GM19239 (cell line): ENCODE data around the gene MLC1.

Experiments
- DNase-seq: peaks from one replicate; pipeline ENCODE4 v3.0.0; 2011; ENCODE audit warnings: low spot score; ENCODE audit not compliant: insufficient read length
- FAIRE-seq: peaks from 2 replicates; lab custom pipeline; 2011; peaks lifted over from hg19 to GRCh38; lab: Jason Lieb, UNC

MLC1 gene

DNA sequence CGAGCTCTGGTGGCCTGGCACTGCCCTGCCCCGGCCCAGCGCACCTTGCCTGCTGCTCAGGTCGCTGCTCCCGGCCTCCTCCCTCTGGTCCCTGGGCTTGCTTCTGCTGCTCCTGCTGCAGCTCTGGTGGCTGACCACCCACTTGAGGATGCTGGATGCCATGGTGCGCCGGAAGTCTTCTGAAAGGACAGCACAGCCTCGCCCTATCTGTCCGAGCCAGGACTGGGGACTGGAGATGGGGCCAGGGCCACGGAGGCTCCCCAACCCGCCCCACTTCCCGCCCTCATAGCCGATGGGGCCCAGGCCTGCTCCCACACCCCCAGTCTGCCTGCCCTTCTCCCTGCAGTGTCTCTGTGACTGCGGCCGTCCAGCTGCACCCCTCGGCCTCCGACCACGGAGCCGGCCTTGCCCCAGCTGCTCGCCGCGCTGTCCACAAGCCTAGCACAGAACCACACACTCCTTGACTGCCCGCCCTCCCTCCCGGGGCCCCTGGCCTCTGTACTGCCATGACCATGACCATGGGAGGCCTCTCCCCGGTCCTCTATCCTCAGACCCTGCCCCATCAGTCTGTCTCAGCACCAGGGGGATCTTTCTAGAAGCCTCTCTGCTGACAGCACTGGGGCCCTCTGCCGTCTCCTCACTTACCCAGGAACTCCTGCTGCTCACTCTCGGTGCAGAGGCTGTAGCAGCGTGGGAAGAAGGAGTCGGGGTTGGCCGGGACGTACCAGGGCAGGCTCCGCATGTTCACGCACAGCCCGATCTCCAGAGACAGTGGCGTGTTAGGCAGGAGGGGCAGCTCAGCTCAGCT lies 39.8 kb downstream of the MLC1 start:
- no peak for DNase-seq
- FAIRE-seq: no peak

DNA sequence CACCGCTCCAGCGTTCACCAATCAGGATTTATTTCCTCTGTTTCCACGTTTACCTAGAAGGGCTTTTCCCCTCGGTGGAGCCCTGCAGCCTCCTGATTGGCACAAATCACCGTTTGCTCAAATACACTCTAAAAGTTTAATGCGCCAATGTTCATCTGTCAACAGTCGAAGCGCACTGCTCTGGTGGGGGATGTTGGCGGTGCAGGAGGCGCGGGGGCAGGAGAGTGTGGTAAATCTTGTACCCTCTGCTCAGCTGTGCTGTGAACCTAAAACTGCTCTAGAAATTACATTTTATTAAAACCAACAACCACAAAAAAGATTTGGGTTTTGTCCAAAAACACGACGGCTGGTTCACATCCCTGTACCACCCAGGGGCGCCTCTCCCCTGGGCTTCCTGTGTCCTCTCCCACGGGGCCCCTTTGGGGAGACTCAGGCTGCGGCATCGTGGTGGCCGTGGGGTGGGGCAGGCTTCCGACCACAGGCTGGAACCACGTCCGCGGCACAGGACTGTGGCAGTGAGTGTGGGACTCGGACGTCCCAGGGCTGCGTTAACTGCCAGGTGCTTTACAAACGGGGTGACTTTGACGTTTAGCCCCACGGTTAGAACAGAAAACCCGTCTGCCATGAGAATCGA lies 40.6 kb downstream of the MLC1 start:
- no peak for DNase-seq
- no peak for FAIRE-seq

DNA sequence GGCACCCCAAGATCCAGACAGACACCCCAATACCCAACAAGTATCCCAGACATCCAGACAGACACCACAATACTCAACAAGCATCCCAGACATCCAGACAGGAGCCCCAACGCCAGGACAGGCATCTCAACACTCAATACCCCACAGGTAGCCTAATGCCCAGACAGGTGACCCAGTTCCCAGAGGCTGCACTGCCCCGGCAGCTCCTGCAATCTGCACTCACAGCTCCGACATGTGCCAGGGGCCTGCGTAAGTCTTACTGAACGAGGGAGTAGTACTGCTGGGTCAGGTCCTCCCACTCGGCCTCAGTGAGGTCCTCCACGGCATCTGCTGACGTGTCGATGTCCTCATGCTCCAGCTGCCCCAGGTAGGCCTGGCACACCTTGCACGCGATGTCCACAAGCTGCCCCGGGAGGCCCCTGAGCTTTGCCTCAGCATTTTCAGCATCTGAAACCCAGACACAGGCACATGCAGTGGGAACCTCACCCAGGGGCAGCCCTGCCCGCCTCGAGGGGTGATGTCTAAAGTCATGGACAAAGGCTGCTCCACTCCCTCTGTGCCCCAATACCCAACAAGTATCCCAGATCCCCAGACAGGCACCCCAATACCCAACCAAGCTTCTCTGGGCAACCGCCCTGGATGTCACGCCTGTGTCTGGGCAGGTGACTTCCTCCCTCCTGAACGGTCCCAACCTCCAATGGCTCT lies 43.7 kb downstream of the MLC1 start:
- FAIRE-seq (no peak), DNase-seq (no peak)

DNA sequence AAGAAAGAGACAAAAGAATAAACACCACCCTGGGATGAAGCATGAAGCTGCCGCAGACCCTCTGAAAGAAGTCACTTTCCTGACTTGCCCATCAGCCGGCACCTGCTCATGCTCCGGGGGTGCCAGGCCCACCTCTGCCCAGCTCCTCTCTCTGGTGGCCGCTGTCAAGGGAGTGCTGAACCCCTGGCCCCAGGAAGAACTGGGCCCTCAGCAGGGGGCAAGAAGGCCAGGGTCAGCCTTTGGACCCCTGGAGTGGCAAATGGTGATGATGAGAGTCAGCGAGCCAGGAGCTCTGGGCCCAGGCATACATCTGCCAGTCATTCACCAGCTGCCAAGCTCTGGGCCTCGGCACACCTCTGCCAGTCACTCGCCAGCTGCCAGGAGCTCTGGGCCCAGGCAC lies 44.5 kb downstream of the MLC1 start:
- no peak for DNase-seq
- no peak for FAIRE-seq

DNA sequence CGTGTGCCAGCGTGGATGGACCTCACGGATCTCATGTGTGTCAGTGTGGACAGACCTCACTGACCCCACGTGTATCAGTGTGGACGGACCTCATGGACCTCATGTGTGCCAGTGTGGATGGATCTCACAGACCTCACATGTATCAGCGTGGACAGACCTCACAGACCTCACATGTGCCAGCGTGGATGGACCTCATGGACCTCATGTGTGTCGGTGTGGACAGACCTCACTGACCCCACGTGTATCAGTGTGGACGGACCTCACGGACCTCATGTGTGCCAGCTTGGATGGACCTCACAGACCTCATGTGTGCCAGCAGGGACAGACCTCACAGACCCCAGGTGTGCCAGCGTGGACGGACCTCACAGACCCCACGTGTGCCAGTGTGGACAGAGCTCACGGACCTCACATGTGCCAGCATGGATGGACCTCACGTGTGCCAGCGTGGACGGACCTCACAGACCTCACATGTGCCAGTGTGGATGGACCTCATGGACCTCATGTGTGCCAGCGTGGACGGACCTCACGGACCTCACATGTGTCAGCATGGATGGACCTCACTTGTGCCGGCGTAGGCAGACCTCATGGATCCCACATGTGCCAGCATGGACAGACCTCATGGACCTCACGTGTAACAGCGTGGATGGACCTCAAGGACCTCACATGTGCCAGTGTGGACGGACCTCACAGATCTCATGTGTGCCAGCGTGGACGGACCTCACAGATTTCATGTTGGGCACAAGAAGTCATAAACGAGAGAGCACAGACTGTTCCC lies 45.4 kb downstream of the MLC1 start:
- FAIRE-seq (no peak), DNase-seq (no peak)

DNA sequence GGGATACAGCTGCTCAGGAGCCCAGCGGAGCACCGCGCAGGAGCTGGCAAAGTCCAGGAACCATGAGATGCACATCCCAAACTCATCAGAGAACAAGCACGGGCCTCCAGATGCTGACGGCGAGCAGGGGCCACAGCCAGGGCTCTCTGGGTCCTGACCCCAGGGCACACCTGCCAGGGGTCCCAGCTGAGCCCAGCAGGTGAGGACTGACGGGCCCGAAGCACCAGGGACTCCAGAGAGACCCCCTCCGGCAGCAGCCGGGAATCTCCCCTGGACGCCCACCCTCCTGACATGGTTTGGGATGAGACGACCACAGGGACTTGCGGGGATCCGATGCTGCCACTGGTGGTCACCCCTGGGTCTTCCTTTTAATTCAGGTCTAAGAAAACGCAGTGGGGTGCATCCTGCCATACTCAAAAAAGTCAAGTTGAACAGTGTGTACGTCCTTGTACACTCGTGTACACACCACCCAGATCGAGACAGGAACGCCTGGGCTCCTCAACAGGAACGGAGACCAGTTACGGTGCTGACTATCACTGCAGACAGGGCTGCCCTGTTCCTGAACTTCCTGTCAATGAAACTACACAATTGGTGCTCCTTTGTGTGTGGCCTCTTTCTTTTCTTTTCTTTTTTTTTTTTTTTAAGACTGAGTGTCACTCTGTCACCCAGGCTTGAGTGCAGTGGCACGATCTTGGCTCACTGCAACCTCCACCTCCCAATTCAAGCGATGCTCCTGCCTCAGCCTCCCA lies 49.1 kb downstream of the MLC1 start:
- no peak for FAIRE-seq
- no peak for DNase-seq

DNA sequence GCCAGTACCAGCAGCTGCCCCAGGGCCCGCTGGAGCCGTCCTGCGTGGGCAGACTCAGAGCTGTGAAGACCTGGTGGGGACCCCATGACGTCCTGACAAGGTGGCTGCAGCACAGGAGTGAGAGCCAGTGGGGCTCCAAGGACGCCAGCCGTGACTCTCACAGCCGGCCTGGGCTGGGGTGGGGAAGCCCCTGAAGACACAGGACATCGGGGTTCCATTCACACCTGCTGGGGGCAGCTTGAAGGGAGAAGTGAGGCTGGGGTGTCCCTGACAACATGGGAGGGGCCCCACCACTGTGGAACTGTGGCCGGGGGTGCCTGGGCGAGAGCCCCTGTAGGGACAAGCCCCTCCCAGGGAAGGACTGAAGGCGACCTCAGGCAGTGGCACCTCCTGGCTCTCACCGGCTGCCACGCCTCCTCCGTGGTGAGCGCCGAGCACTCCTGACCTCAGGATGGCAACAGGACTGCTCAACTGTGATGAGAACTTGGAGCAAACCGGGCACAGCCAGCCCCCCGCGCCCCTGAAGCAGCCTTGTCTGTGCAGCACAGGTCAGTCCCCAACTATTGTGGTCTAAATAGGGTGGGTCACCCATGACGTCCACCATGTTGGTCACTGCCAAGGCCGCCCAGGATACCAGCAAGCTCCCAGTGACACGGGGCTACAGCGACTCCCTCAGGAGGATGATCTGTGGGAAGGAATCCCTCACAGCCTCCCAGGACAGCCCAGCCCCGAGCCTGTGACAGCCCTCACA lies 49.9 kb downstream of the MLC1 start:
- FAIRE-seq (no peak), DNase-seq (no peak)

DNA sequence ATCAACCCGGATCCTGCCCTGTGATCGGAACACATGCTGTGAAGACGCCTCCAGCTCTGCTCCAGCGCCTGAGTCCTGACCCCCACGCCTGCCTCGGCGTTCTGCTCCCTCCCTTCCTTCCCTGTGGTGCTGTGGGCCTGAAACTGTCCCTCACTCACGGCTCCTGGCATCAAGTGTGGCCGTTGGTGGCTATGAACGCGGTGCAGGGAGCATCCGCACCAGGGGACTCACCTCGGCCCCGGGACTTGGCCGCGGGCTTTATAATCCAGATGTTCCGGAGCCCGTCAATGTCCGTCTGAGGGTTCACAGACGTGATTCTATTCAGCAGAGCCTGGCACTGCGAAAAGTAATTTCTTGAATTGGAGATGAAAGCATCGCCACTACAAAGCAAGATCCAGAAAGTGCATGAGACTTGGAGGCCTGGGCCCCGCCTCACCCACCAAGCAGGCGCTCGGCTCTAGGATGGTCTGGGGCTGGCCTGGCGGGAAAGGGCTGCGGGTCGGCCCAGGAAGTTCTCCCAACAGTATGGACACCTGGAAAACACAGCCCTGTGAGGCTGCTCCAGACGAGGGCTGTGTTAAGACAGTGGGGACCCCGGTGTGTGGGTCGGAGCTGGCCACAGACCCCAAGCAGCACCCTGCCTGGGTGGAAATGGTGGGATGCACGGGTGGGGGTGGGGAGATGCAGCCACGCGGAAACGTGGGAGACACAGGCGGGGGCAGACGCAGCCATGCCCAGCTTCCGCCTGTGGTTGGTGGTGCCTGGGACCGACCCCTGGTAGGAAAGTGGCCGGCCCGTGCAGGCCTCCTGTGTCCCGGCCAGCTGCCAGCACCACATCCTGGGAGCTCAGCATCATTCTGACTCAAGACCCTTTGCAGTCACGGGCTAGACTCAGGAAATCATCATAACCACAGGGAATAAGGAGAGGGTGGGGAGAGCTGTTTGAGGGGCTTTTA lies 50.8 kb downstream of the MLC1 start:
- no peak for DNase-seq
- no peak for FAIRE-seq

DNA sequence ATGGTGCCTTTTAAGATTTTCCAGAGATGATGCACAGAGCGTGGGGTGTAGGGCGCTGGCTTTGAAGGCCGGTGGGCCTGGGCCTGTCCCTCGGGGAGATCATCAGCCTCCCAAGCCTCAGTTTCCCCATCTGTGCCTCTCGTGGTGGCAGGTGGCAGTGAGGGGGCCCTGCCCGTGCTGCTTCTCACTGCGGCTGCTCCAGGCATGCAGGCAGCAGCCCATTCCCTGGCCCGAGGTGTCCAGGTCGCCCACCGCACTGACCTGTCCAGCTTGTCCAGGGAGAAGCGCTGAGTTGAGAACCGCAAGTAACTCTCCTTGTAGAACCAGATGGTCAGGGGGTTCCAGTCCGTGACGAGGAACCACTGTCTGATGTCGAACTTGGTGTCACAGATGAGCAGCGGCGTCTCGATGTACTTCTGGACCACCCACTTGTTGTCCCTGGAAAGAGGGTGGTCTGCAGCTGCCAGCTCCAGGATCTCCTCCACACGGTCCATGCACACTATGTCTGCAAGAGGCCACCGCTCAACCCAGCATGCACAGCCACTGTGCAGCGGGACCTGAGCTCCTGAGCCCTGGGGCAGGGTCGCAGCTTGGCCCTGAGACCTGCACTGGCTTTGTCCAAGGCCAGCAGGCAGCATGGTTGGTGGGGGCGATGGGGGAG lies 52.2 kb downstream of the MLC1 start:
- FAIRE-seq: no peak
- DNase-seq: no peak

DNA sequence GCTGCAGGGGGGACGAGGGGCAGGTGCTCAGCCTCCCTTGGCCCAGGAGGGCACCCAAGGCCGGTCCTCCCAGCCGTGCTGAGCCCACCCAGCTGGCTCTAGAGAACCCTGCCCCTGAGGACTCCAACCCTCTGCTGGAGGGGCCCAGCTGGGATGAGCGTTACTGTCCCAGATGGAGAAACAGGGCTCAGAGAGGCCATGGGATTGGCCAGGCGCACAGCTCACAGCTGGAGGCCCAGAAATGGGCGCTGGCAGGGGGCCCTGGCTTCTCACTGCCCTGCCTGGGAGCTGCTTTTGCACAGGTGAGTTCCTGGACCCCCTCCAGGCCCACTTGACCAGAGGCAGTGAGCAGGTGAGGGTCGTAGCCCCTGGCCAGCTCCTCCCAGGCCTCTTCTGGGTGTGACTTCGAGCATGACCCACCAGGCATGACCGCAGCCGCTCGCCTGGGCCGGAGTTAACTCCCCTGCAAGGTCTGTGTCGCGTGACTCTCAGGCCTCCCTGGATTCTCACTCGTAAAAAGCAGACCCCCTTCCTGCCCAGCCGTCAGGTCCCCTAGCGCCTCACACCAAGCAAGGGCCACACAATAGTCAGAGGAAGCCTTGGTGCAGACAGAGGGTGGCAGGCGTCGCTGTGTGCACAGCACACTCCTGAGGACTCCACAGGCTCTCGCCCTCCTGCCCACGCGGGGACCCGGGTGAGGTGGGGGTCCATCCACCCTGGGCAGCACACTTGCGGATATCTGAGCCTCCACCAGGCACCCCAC lies 52.9 kb downstream of the MLC1 start:
- DNase-seq (no peak), FAIRE-seq (no peak)

DNA sequence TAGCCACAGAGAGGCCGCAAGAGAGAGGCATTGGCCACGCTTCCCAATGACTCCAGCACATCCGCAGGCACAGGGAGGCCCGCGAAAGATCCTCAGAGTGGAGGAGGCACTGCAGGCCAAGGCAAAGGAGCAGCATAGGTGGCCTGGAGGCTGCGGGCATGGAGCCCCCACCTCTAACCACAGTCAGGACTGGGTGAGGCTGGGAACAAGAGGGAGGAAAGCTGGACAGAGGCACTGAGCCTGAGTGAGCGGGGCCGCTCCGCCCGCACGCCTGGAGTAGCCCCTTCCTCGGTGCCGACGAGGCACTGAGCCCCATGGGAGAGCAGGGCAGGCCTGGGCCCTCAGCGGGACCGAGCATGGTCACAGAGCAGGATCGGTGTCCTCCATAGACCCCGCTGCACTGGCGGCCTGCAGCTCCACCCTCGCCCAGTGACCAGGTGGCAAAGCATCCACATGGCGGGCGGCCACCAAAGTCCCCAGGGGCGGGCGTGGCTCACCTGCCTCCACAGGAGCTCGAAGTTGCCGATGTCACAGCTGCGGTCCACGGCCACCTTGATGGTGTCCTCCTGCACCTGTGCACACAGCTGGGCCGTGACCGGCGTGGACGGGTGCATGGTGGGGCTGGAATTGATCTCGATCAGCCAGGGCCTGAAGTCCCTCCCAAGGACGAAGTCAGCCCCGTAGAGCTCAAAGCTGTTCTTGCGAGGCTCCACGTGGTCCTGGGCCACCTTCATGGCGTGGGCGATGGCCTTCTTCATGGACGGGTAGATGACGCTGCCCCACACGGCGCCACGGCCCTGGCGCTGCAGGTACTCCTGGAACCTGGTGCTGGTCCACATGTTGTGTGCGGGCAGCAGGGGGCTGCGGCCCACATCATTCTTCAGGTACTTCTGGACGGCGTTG lies 53.8 kb downstream of the MLC1 start:
- FAIRE-seq (no peak), DNase-seq (no peak)

DNA sequence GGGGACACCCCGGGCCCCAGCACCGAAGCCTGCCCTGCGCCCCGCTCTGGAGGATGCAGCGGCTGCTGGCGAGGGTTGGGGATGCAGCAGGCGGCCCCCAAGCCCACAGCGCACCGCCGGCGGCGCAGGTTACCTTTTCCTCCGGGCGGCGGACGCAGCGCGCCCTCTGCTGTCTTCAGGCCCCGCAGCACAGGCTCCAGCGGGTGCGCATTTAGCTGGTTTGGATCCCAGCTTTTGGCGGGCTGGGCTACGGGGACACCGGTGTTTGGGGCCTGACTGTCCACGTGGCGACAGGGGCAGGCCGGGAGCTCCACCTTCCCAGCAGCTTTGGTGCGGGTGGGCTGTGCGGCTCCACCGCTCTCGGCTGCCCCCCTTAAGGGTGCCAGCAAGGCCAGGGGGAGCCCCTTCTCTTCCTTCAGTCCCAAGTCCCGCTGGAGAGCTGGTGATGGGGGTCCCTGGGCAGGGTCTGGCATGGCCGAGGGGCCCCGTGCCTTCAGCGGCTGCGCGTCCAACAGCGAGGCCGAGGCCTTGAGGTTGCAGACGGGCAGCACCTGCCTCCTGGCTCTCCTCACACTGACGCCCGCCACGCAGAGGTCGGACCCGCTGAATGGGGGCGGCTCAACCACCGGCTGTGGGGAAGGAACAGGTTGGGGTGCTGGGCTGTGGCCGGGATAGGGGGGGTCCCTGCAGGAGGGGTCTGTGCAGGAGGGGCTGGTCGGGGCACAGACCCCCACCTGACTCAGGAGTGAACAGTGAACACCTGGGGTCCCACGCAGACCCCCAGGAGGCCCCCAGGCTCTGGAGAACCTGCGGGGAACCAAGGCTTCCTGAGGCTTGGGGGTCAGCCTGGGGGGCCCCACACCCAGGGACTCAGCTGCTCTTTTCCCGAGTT lies 54.7 kb downstream of the MLC1 start:
- peak; percentile 97 for DNase-seq
- peak; percentile 74 for FAIRE-seq

DNA sequence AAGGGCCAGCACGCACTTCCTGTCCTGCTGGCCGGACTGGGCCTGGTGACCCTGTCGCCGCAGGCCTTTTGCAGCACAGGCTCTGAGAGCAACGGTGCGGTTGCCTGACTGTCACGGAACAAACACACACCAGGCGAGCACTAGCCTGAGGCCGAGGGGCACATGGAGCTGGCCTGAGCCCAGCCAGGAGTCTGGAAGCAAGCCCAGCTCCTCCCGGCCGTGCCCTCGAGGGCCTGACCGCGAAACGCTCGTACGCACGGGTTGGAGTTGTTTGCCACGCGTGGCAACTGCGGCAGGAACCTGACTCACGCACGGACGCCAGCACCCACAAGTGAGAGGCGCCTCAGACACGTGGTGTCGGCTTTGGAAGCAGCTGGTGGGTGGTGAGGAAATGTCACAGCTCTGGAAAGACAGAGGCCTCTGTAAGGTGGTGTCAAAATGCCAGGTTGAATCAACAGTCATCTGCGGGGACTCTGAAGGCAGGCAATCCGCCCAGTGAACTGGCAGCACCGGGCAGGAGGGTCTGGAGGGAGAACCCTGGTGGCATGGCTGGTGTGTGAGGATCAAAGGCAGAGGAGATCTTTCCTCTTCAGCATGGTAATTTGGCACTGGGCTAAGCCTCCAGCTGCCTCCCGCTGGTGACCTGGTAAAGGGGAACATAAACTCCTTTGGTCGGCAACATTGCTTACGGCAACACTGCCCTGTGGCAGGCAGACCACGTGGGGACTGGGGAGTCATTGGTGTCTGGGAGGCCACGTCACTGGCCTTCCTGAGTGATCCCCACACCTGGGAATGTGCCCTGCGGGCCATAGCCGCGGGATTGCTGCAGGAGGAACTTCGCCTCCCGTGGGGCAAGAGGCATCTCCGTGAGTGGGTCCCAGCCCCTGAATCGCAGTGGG lies 57.3 kb downstream of the MLC1 start:
- FAIRE-seq: no peak
- no peak for DNase-seq

DNA sequence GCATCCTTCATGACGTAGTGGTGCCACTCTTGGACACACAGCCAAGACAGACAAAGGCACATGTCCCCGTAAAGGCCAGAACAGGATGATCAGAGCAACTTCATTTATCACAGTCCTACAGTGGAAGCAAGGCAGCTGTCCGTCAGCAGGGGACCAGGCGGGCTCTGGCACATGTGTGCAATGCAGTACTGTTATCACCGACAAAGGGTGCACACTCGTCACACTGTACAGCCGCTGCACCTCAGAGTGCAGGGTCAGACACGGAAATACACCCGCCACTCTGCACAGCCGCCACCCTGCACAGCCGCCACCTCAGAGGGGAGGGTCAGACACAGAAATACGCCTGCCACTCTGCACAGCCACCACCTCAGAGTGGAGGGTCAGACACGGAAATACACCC lies 59.2 kb downstream of the MLC1 start:
- DNase-seq: no peak
- no peak for FAIRE-seq
